Prostate gland (tissue), 2 donors: ENCODE measurements around the gene PTPRG.

Experiments
- CTCF ChIP-seq, 4 experiments: fragments of 200-600 bp in 2 of 4; fragments of 450-650 bp in 2 of 4; sonication (generic) in 2 of 4; IDR thresholded peaks; 1 replicate in 3 of 4; 2 replicates in 1 of 4; pipeline ENCODE4 v1.5.1; 2016 to 2019; ENCODE audit warnings: antibody characterized with exemption in 4 of 4, mild to moderate bottlenecking in 2 of 4, moderate library complexity in 2 of 4
- POLR2A ChIP-seq: fragments of 450-650 bp; IDR thresholded peaks from one replicate; pipeline ENCODE4 v1.6.1; 2016; ENCODE audit warnings: antibody characterized with exemption, mild to moderate bottlenecking
- POLR2AphosphoS5 ChIP-seq: sonication (generic); formaldehyde crosslinking; IDR thresholded peaks from one replicate; pipeline ENCODE4 v1.6.1; 2017; ENCODE audit warnings: antibody characterized with exemption

- TF ChIP-seq CTCF (IDR thresholded peaks at IDR 0.05) (no peak), POLR2AphosphoS5 (no peak), POLR2A (no peak)
Measured at GRCh38 chr3:61724801-61725200, 163.4 kb downstream of the PTPRG start.
